Endothelial cell of umbilical vein (primary cell): ENCODE results near the gene CFHR1. TPM values are rescaled to one million over a fixed set of nuclear protein-coding genes. Genes with fewer than 3 reads are reported as not detected.

Experiments used
- BruUV-seq: library from RNA; stranded (reverse); fragments of 400-500 nt; replicated peaks from 2 replicates; lab custom pipeline; 2021; lab: Mats Ljungman, UMichigan
- CTCF ChIA-PET: fragments of 300-600, 350-600 bp; sonication (Branson Sonifier 250); formaldehyde crosslinking; loops from one replicate; lab custom pipeline; 2021; ENCODE audit warnings: antibody characterized with exemption, inconsistent platforms; lab: Charles Lee
- POLR2A ChIA-PET: fragments of 300-600, 350-600 bp; sonication (Branson Sonifier 250); formaldehyde crosslinking; loops from one replicate; lab custom pipeline; 2021; ENCODE audit warnings: antibody characterized with exemption, inconsistent platforms; lab: Charles Lee
- DNase-seq: peaks from one replicate; pipeline ENCODE4 v3.0.0-alpha.2; 2011; ENCODE audit warnings: low read depth, low spot score
- FAIRE-seq: peaks from 2 replicates; lab custom pipeline; 2011; peaks lifted over from hg19 to GRCh38; lab: Jason Lieb, UNC
- H2AFZ ChIP-seq: 2 replicates; pipeline ENCODE4 v1.6.0; 2012; ENCODE audit warnings: low read depth, low read length, control low read depth, inconsistent platforms
- H3K27ac ChIP-seq: 2 replicates; pipeline ENCODE4 v1.5.1; 2011; ENCODE audit warnings: low read depth, mild to moderate bottlenecking, control low read depth, low read length, moderate library complexity; ENCODE audit not compliant: insufficient read depth
- H3K27me3 ChIP-seq, 2 experiments: 2 replicates each; pipeline versions ENCODE4 v1.6.0 to v1.6.1; 2011; ENCODE audit warnings: low read length in 2 of 2, mixed read lengths in 1 of 2; ENCODE audit not compliant: control insufficient read depth in 2 of 2, insufficient read depth in 2 of 2
- H3K36me3 ChIP-seq, 2 experiments: 2 replicates in 1 of 2; 3 replicates in 1 of 2; pipeline ENCODE4 v1.5.1; 2011; ENCODE audit warnings: low read length in 2 of 2, mild to moderate bottlenecking in 1 of 2, moderate library complexity in 1 of 2; ENCODE audit not compliant: control insufficient read depth in 2 of 2, insufficient read depth in 2 of 2; ENCODE audit errors: extremely low read depth in 1 of 2
- H3K4me1 ChIP-seq: 3 replicates; pipeline ENCODE4 v1.5.1; 2011; ENCODE audit warnings: mild to moderate bottlenecking, low read length; ENCODE audit not compliant: control insufficient read depth, insufficient read depth; ENCODE audit errors: extremely low read depth
- H3K4me2 ChIP-seq: 2 replicates; pipeline ENCODE4 v1.6.1; 2011; ENCODE audit warnings: low read length, control low read depth, mixed read lengths; ENCODE audit not compliant: insufficient read depth
- H3K4me3 ChIP-seq, 3 experiments: fragments of 200-600 bp in 1 of 3; sonication (generic), shearing (Covaris generic) in 1 of 3; replicated peaks in 1 of 3; 2 replicates each; pipeline ENCODE4 v1.5.1; 2011 to 2016; ENCODE audit warnings: control low read depth in 3 of 3, low read length in 3 of 3, mild to moderate bottlenecking in 2 of 3, inconsistent platforms in 1 of 3, low read depth in 1 of 3, moderate library complexity in 1 of 3; ENCODE audit not compliant: insufficient read depth in 1 of 3
- H3K79me2 ChIP-seq: 2 replicates; pipeline ENCODE4 v1.6.0; 2012; ENCODE audit warnings: low read length, inconsistent platforms; ENCODE audit not compliant: control insufficient read depth, insufficient read depth
- H3K9ac ChIP-seq: replicated peaks from 2 replicates; pipeline ENCODE3; 2011; ENCODE audit warnings: low read length, control low read depth; ENCODE audit not compliant: insufficient read depth; ENCODE audit errors: extremely low read depth
- H3K9me1 ChIP-seq: replicated peaks from 3 replicates; pipeline ENCODE4 v1.6.0; 2011; ENCODE audit warnings: mild to moderate bottlenecking, low read length; ENCODE audit not compliant: control insufficient read depth, insufficient read depth; ENCODE audit errors: extremely low read depth
- H3K9me3 ChIP-seq: replicated peaks from 2 replicates; pipeline ENCODE4 v1.5.1; 2012; ENCODE audit warnings: low read length, inconsistent platforms; ENCODE audit not compliant: control insufficient read depth, insufficient read depth
- H4K20me1 ChIP-seq: replicated peaks from 2 replicates; pipeline ENCODE3; 2011; ENCODE audit warnings: mild to moderate bottlenecking, low read length; ENCODE audit not compliant: control insufficient read depth, insufficient read depth; ENCODE audit errors: extremely low read depth
- EZH2 ChIP-seq: IDR thresholded peaks from 2 replicates; pipeline ENCODE4 v1.6.1; 2012; ENCODE audit warnings: borderline replicate concordance, low read depth, mild to moderate bottlenecking, moderate library complexity, low read length, inconsistent platforms; ENCODE audit not compliant: severe bottlenecking
- FOS ChIP-seq: IDR thresholded peaks from 2 replicates; pipeline ENCODE4 v1.6.1; 2011; ENCODE audit warnings: mild to moderate bottlenecking, low read length, moderate library complexity, borderline replicate concordance; ENCODE audit not compliant: insufficient read depth
- GATA2 ChIP-seq: IDR thresholded peaks from 2 replicates; pipeline ENCODE4 v1.7.0; 2011; ENCODE audit warnings: low read depth, mild to moderate bottlenecking, moderate library complexity, mixed read lengths, low read length; ENCODE audit not compliant: insufficient read length, insufficient read depth
- JUN ChIP-seq: IDR thresholded peaks from 2 replicates; pipeline ENCODE4 v1.6.1; 2011; ENCODE audit warnings: borderline replicate concordance, low read depth; ENCODE audit not compliant: insufficient read length, insufficient read depth
- MYC ChIP-seq: IDR thresholded peaks from one replicate; pipeline ENCODE4 v1.6.1; 2011; ENCODE audit warnings: mild to moderate bottlenecking, low read depth, low read length
- POLR2A ChIP-seq: IDR thresholded peaks from 2 replicates; pipeline ENCODE4 v1.6.1; 2012; ENCODE audit warnings: low read depth, mild to moderate bottlenecking, control low read depth, low read length
- POLR2AphosphoS5 ChIP-seq: IDR thresholded peaks from 2 replicates; pipeline ENCODE4 v1.6.1; 2012; ENCODE audit warnings: low read depth, mild to moderate bottlenecking, control low read depth, low read length, moderate library complexity; ENCODE audit not compliant: insufficient read depth
- dilution Hi-C: fragments of 300-500 bp; cut with MboI; formaldehyde crosslinking; loops from one replicate; pipeline ENCODE4 v1.15.0; 2019; ENCODE audit warnings: low sequenced_read_pairs; ENCODE audit not compliant: extremely low pct_ligation_motif_present
- intact Hi-C: fragments of 100-400 bp; cut with micrococcal nuclease; formaldehyde crosslinking; loops from one replicate; pipeline ENCODE4 v1.10.0; 2022
- polyA plus RNA-seq, 4 experiments: library from polyadenylated mRNA; depleted of rRNA in 3 of 4; stranded (reverse) in 3 of 4; unstranded in 1 of 4; fragments of >200 nt; gene quantifications; 2 replicates each; pipeline versions ENCODE4 v1.2.1 to v1.2.3, GENCODE V29; 2011 to 2012; ENCODE audit warnings: missing spikeins in 1 of 4
- total RNA-seq: library from RNA; stranded (reverse); gene quantifications from 2 replicates; pipeline ENCODE4 v1.2.3, GENCODE V29; 2021
- TF ChIP-seq, protein P1 (sequence below): IDR thresholded peaks from 2 replicates; pipeline ENCODE4 v1.6.1; 2011; ENCODE audit not compliant: insufficient read depth, insufficient read length
- TF ChIP-seq, protein P2 (sequence below), 2 donors: IDR thresholded peaks; 1 replicate in 1 of 2; 2 replicates in 1 of 2; pipeline ENCODE4 v1.5.1; 2011; ENCODE audit warnings: low read length in 2 of 2, mild to moderate bottlenecking in 2 of 2, moderate library complexity in 2 of 2, control low read depth in 1 of 2, inconsistent platforms in 1 of 2, low read depth in 1 of 2; ENCODE audit not compliant: insufficient read depth in 1 of 2; ENCODE audit errors: extremely low read depth in 1 of 2

Gene CFHR1
- total and polyA plus RNA-seq, 2 donors (not counting 3 experiments of a cell fraction or from before 2014, with no cell fraction given): 0.11 TPM; not detected in 1

DNA sequence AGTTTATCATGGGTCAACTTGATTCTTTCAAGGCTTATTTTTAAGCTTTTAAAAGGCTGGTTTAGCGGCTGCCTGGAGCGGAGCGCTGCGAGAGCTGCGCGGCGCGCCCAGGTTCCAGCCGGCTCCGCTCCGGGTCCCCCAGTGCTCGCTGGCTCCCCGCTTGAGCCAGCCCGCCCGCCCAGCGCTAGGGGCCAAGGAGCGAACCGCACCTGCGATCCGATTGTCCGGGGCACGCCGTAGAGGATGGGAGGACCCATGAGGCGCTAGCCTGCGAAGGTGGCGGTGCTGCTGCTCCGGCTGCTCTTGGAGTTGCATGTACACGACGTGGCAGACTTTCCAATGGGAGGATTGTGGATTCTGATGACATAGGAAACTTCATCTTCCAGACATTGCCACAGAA, 58.4 kb downstream of the CFHR1 start:
- Histone ChIP-seq H3K79me2 (no peaks in the 10 kb centered on the region), H3K27me3 (peaks cover 0 to 3% of the 10 kb centered on the region in 2 experiments), H3K36me3 (no peaks in the 10 kb centered on the region), H3K4me3 (no peak overlapping the region), H3K9me3 (no peaks in the 10 kb centered on the region), H3K9ac (no peak overlapping the region), H2AFZ (no peak overlapping the region), H4K20me1 (no peaks in the 10 kb centered on the region), H3K4me1 (no peaks in the 10 kb centered on the region), H3K27ac (no peak overlapping the region), H3K9me1 (no peaks in the 10 kb centered on the region), H3K4me2 (no peak overlapping the region)
- intact Hi-C loops (no loop called here), dilution Hi-C loops (no loop called here)
- ChIA-PET POLR2A (no interaction called here), CTCF (no interaction called here)
- FAIRE-seq (no peak), DNase-seq (no peak)
- no peak for TF ChIP-seq MYC
- TF ChIP-seq, protein P1, sequence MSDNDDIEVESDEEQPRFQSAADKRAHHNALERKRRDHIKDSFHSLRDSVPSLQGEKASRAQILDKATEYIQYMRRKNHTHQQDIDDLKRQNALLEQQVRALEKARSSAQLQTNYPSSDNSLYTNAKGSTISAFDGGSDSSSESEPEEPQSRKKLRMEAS: no peak
- no peak for TF ChIP-seq FOS
- no peak for TF ChIP-seq POLR2AphosphoS5
- TF ChIP-seq, protein P2, sequence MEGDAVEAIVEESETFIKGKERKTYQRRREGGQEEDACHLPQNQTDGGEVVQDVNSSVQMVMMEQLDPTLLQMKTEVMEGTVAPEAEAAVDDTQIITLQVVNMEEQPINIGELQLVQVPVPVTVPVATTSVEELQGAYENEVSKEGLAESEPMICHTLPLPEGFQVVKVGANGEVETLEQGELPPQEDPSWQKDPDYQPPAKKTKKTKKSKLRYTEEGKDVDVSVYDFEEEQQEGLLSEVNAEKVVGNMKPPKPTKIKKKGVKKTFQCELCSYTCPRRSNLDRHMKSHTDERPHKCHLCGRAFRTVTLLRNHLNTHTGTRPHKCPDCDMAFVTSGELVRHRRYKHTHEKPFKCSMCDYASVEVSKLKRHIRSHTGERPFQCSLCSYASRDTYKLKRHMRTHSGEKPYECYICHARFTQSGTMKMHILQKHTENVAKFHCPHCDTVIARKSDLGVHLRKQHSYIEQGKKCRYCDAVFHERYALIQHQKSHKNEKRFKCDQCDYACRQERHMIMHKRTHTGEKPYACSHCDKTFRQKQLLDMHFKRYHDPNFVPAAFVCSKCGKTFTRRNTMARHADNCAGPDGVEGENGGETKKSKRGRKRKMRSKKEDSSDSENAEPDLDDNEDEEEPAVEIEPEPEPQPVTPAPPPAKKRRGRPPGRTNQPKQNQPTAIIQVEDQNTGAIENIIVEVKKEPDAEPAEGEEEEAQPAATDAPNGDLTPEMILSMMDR (IDR thresholded peaks at IDR 0.05; ENCODE audit: extremely low read depth in 1 of 2, insufficient read depth in 1 of 2, low read depth in 1 of 2, low read length in 2 of 2): no peak
- no peak for TF ChIP-seq JUN
- no peak for TF ChIP-seq POLR2A
- no peak for TF ChIP-seq GATA2
- TF ChIP-seq EZH2: no peak
- no TSS peak for BruUV-seq

Other genes with a start within 250 kb of the CFHR1 start
- 1.4 and 1.6 TPM in 2 replicates for gene KCNT2, start 211.3 kb upstream of the CFHR1 start, total RNA-seq
- gene KCNT2, start 211.3 kb upstream of the CFHR1 start, polyA plus RNA-seq: 0.37 and 0.46 TPM in 2 replicates
- 19.3 and 25.3 TPM in 2 replicates for gene CFH, start 167.7 kb upstream of the CFHR1 start, total RNA-seq
- 17.4 and 20.7 TPM in 2 replicates for gene CFH, start 167.7 kb upstream of the CFHR1 start, polyA plus RNA-seq
- not detected in 2 replicates for gene CFHR3, start 44.9 kb upstream of the CFHR1 start, total RNA-seq
- not detected in 2 replicates for gene CFHR3, start 44.9 kb upstream of the CFHR1 start, polyA plus RNA-seq
- not detected in 2 replicates for gene CFHR4, start 68.3 kb downstream of the CFHR1 start, total RNA-seq
- gene CFHR4, start 68.3 kb downstream of the CFHR1 start, polyA plus RNA-seq: not detected in 2 replicates
- not detected in 2 replicates for gene CFHR2, start 124.0 kb downstream of the CFHR1 start, total RNA-seq
- gene CFHR2, start 124.0 kb downstream of the CFHR1 start, polyA plus RNA-seq: not detected in 2 replicates
- not detected in 2 replicates for gene CFHR5, start 157.8 kb downstream of the CFHR1 start, total RNA-seq
- not detected in 2 replicates for gene CFHR5, start 157.8 kb downstream of the CFHR1 start, polyA plus RNA-seq
- gene F13B, start 247.5 kb downstream of the CFHR1 start, total RNA-seq: not detected in 2 replicates
- not detected in 2 replicates for gene F13B, start 247.5 kb downstream of the CFHR1 start, polyA plus RNA-seq